PC-9 (cell line): Measurements from ENCODE around the gene PRR29.

Experiments
- CTCF ChIP-seq: fragments of 200-600 bp; sonication (generic); conservative IDR thresholded peaks from 2 replicates; pipeline ENCODE4 v1.6.1; 2017; ENCODE audit warnings: mixed run types, antibody characterized with exemption, mild to moderate bottlenecking, moderate library complexity
- EZH2 ChIP-seq: fragments of 200-600 bp; sonication (generic); IDR thresholded peaks from 2 replicates; pipeline ENCODE4 v1.8.0; 2017; ENCODE audit warnings: antibody characterized with exemption, low read depth

- TF ChIP-seq CTCF: no peak
- no peak for TF ChIP-seq EZH2
Observed at GRCh38 chr17:64022611-64023063, 24.5 kb downstream of the PRR29 start.
